GM12892 (cell line): Measurements from ENCODE around the gene KLC4.

Source experiments
- POLR2A ChIP-seq: IDR thresholded peaks from 2 replicates; pipeline ENCODE4 v1.6.1; 2011; ENCODE audit warnings: low read depth, low read length, control low read depth
- POLR2AphosphoS5 ChIP-seq: IDR thresholded peaks from 2 replicates; pipeline ENCODE4 v1.6.1; 2011; ENCODE audit warnings: low read depth, low read length, control low read depth

DNA sequence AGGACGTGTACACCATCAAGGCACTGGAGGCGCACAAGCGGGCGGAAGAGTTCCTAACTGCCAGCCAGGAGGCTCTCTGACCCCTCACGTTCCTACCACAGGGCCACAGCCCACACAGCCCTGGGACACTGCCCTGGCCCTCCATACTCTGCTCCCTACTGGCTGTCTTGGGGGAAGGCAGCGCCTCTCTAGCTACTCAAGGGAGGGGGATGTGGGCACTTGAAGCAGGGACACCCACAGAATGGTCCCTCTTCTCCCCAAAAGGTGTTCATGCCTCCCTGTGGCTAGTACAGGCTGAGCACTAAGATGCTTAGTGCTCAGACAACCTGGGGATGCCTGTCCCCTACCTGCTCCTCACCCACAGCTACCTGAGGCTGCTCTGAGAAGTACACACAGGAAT, 48.2 kb upstream of the KLC4 start:
- TF ChIP-seq POLR2A = no peak
- TF ChIP-seq POLR2AphosphoS5 = no peak
